ENCODE data around the gene FGF9.

GRCh38 chr13:21695546-21695945, 24.7 kb downstream of the FGF9 start:
- TF ChIP-seq POLR2A (IDR thresholded peaks at IDR 0.05), result no peak
- TF ChIP-seq, protein P1, sequence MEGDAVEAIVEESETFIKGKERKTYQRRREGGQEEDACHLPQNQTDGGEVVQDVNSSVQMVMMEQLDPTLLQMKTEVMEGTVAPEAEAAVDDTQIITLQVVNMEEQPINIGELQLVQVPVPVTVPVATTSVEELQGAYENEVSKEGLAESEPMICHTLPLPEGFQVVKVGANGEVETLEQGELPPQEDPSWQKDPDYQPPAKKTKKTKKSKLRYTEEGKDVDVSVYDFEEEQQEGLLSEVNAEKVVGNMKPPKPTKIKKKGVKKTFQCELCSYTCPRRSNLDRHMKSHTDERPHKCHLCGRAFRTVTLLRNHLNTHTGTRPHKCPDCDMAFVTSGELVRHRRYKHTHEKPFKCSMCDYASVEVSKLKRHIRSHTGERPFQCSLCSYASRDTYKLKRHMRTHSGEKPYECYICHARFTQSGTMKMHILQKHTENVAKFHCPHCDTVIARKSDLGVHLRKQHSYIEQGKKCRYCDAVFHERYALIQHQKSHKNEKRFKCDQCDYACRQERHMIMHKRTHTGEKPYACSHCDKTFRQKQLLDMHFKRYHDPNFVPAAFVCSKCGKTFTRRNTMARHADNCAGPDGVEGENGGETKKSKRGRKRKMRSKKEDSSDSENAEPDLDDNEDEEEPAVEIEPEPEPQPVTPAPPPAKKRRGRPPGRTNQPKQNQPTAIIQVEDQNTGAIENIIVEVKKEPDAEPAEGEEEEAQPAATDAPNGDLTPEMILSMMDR (IDR thresholded peaks at IDR 0.05), result no peak
